Measurements from ENCODE around the gene HTT. TPM values are rescaled to one million over a fixed set of nuclear protein-coding genes. Genes with fewer than 3 reads are reported as not detected.
A peak's percentile ranks its signal among the peaks of the same experiment; 100 is the strongest.

HTT gene
- total RNA-seq, 6 donors from 2014 or later, result 55.4 to 170 (median 81.5) TPM

DNA sequence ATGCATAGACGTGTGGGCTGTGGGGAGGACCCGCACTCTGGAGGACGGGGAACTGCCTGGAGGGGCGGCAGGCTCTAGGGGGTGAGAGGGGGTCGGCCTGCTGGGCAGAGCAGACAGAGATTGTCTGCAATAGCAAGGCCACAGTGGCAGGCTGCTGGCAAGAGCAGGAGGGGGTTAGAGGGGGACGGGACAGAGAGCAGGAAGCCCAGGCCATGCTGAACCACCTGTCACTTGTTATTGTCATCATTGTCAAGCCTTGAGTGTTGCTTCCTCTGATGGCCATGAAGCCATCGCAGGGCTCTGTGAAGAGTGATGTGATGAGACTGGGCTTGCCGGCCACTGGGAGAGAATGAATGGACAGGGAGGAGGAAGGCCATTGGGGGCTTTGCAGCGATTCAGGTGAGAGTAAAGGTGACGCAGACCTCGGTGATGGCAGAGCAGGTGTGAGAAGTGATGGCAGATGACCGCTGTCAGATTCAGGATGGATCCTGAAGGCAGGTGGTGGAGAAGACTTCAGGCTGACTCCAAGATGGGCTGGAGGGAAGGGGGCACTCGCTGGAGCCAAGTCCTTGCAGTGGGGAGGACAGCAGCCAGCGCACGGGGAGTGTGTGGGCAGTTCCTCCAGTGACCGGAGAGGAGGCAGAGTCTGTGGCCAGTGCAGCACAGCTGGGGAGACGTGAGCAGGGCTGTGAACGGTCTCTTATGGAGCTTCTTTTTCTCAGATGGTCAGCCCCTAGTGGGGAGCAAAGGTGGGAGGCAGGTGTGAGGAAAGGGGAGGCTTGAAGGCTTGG is 43.7 kb upstream of the HTT start:
- no peak for DNase-seq
- H3K36me3 ChIP-seq, result no peaks in the 10 kb centered on the region
- no peaks in the 10 kb centered on the region for H3K27me3 ChIP-seq
- H3K9me3 ChIP-seq, result no peaks in the 10 kb centered on the region
- no peak overlapping the region for H3K4me3 ChIP-seq
- ATAC-seq (ENCODE audit: low FRiP score in 2 of 2), result peak in 1 of 2 donors; percentile 44
- WGBS, 2 donors, result 69 to 74% methylated on average over 18 of the region's 18 CpGs
- H3K27ac ChIP-seq, result no peak overlapping the region
- peaks cover 0 to 5% (median 2%) of the 10 kb centered on the region in 4 donors for H3K4me1 ChIP-seq
- no peak for TF ChIP-seq POLR2AphosphoS5 (IDR thresholded peaks at IDR 0.05)
- no peak for TF ChIP-seq POLR2A (IDR thresholded peaks at IDR 0.05)
- TF ChIP-seq EP300 (IDR thresholded peaks at IDR 0.05), result no peak
- TF ChIP-seq, protein P1, sequence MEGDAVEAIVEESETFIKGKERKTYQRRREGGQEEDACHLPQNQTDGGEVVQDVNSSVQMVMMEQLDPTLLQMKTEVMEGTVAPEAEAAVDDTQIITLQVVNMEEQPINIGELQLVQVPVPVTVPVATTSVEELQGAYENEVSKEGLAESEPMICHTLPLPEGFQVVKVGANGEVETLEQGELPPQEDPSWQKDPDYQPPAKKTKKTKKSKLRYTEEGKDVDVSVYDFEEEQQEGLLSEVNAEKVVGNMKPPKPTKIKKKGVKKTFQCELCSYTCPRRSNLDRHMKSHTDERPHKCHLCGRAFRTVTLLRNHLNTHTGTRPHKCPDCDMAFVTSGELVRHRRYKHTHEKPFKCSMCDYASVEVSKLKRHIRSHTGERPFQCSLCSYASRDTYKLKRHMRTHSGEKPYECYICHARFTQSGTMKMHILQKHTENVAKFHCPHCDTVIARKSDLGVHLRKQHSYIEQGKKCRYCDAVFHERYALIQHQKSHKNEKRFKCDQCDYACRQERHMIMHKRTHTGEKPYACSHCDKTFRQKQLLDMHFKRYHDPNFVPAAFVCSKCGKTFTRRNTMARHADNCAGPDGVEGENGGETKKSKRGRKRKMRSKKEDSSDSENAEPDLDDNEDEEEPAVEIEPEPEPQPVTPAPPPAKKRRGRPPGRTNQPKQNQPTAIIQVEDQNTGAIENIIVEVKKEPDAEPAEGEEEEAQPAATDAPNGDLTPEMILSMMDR (IDR thresholded peaks at IDR 0.05), result no peak

- Histone ChIP-seq H3K36me3 (no peaks in the 10 kb centered on the region), H3K27me3 (no peaks in the 10 kb centered on the region), H3K27ac (no peak overlapping the region), H3K4me3 (no peak overlapping the region), H3K9me3 (no peaks in the 10 kb centered on the region), H3K4me1 (peaks cover 0 to 5% (median 2%) of the 10 kb centered on the region in 4 donors)
- WGBS, 2 donors, result 46 to 58% methylated on average over 10 to 12 of the region's 12 CpGs
- DNase-seq (peak; percentile 71 to 82), ATAC-seq (ENCODE audit: low FRiP score in 2 of 2) (peak; percentile 36 to 41)
- TF ChIP-seq EP300 (IDR thresholded peaks at IDR 0.05) (no peak), POLR2A (IDR thresholded peaks at IDR 0.05) (no peak), POLR2AphosphoS5 (IDR thresholded peaks at IDR 0.05) (no peak)
- TF ChIP-seq, protein P1 (IDR thresholded peaks at IDR 0.05), result no peak
Measured at GRCh38 chr4:3031357-3032082, 43.0 kb upstream of the HTT start.

DNA sequence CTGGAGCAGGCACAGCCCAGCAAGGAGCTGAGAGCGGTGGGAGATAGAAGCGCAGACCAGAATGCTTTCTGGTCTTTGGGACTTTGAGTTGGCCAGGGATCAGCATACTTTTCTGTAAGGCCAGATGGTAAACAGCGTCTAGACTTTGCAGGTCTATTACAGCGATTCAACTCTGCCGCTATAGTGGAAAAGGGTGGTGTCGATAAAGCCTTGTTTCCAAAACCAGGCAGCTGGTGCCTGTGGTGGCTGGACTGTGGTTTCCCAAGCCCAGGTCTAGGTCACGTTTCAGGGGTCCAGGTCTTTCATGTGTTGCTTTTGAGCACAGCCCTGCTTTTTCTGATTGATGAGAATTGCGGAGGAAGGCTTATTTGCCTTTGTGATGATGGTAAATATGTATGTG is 40.2 kb upstream of the HTT start:
- no peak overlapping the region for H3K27ac ChIP-seq
- H3K4me3 ChIP-seq, result no peak overlapping the region
- no peaks in the 10 kb centered on the region for H3K36me3 ChIP-seq
- peaks cover 10 to 23% (median 16%) of the 10 kb centered on the region in 4 donors for H3K4me1 ChIP-seq
- no peaks in the 10 kb centered on the region for H3K9me3 ChIP-seq
- WGBS, 2 donors, result 87 to 93% methylated on average over 8 of the region's 8 CpGs
- no peak for ATAC-seq (ENCODE audit: low FRiP score in 2 of 2)
- H3K27me3 ChIP-seq, result no peaks in the 10 kb centered on the region
- TF ChIP-seq, protein P1 (IDR thresholded peaks at IDR 0.05), result no peak
- TF ChIP-seq POLR2A (IDR thresholded peaks at IDR 0.05) (no peak), EP300 (IDR thresholded peaks at IDR 0.05) (no peak)
- no peak for DNase-seq

- Histone ChIP-seq H3K27ac (no peak overlapping the region), H3K4me1 (peaks cover 10 to 23% (median 16%) of the 10 kb centered on the region in 4 donors), H3K9me3 (no peaks in the 10 kb centered on the region), H3K36me3 (no peaks in the 10 kb centered on the region), H3K4me3 (no peak overlapping the region), H3K27me3 (no peaks in the 10 kb centered on the region)
- ATAC-seq (ENCODE audit: low FRiP score in 2 of 2), result no peak
- 92 to 94% methylated on average over 8 of the region's 8 CpGs for WGBS, 2 donors
- DNase-seq, result no peak
- TF ChIP-seq, protein P1 (IDR thresholded peaks at IDR 0.05), result no peak
- no peak for TF ChIP-seq POLR2A (IDR thresholded peaks at IDR 0.05)
- no peak for TF ChIP-seq EP300 (IDR thresholded peaks at IDR 0.05)
- no peak for TF ChIP-seq POLR2AphosphoS5 (IDR thresholded peaks at IDR 0.05)
Measured at GRCh38 chr4:3035249-3035648, 39.2 kb upstream of the HTT start.

All from upper lobe of left lung (tissue), 6 donors.